Neural cell (in vitro differentiated cells): Measurements from ENCODE around the gene ERICH6. TPM values are rescaled to one million over a fixed set of nuclear protein-coding genes. Genes with fewer than 3 reads are reported as not detected.

Experiments
- H2AFZ ChIP-seq: fragments of 200-600, 300-800 bp; sonication (generic), shearing (Covaris generic); 2 replicates; pipeline ENCODE4 v1.6.0; 2014; ENCODE audit warnings: low read depth, mild to moderate bottlenecking, antibody characterized with exemption, low read length, moderate library complexity
- H3F3A ChIP-seq: fragments of 200-600 bp; shearing (Covaris generic); 2 replicates; pipeline ENCODE4 v1.6.1; 2016; ENCODE audit warnings: mild to moderate bottlenecking, moderate library complexity, mixed read lengths, antibody characterized with exemption, low read length; ENCODE audit not compliant: insufficient read depth, poor library complexity, severe bottlenecking
- H3K27ac ChIP-seq: fragments of 200-600, 300-800 bp; sonication (generic), shearing (Covaris generic); 2 replicates; pipeline ENCODE4 v1.5.1; 2014; ENCODE audit warnings: mild to moderate bottlenecking, low read length, moderate library complexity
- H3K27me3 ChIP-seq: fragments of 300-800, 200-600 bp; sonication (generic), shearing (Covaris generic); 2 replicates; pipeline ENCODE4 v1.6.0; 2014; ENCODE audit warnings: mild to moderate bottlenecking, low read depth, low read length, moderate library complexity; ENCODE audit not compliant: insufficient read depth
- H3K36me3 ChIP-seq: fragments of 300-800, 200-600 bp; sonication (generic), shearing (Covaris generic); 2 replicates; pipeline ENCODE4 v1.5.1; 2014; ENCODE audit warnings: mild to moderate bottlenecking, antibody characterized with exemption, low read length, moderate library complexity; ENCODE audit not compliant: insufficient read depth
- H3K4me2 ChIP-seq: fragments of 300-800, 200-600 bp; sonication (generic), shearing (Covaris generic); 2 replicates; pipeline ENCODE4 v1.6.0; 2014; ENCODE audit warnings: mild to moderate bottlenecking, low read length
- H3K4me3 ChIP-seq: fragments of 300-800, 200-600 bp; sonication (generic), shearing (Covaris generic); 2 replicates; pipeline ENCODE4 v1.5.1; 2014; ENCODE audit warnings: mild to moderate bottlenecking, low read length, moderate library complexity
- H3K79me2 ChIP-seq: fragments of 200-600 bp; shearing (Covaris generic); replicated peaks from 2 replicates; pipeline ENCODE4 v1.6.0; 2014; ENCODE audit warnings: mild to moderate bottlenecking, low read length, moderate library complexity; ENCODE audit not compliant: insufficient read depth
- H3K9ac ChIP-seq: fragments of 300-800, 200-600 bp; sonication (generic), shearing (Covaris generic); 2 replicates; pipeline ENCODE4 v1.6.1; 2016; ENCODE audit warnings: mild to moderate bottlenecking, low read length, mixed read lengths
- H3K9me2 ChIP-seq: fragments of 200-600 bp; shearing (Covaris generic); 2 replicates; pipeline ENCODE4 v1.6.1; 2016; ENCODE audit warnings: mild to moderate bottlenecking, low read length, mixed read lengths; ENCODE audit not compliant: insufficient read depth
- H3K9me3 ChIP-seq: fragments of 200-600, 300-800 bp; sonication (generic), shearing (Covaris generic); 2 replicates; pipeline ENCODE4 v1.6.1; 2016; ENCODE audit warnings: mild to moderate bottlenecking, mixed run types, low read length, moderate library complexity, mixed read lengths
- H4K20me1 ChIP-seq: fragments of 200-600 bp; shearing (Covaris generic); 2 replicates; pipeline ENCODE4 v1.6.1; 2016; ENCODE audit warnings: mild to moderate bottlenecking, mixed run types; ENCODE audit not compliant: insufficient read depth
- CTCF ChIP-seq: fragments of 450-650 bp; IDR thresholded peaks from 2 replicates; pipeline ENCODE4 v1.5.1; 2014; ENCODE audit warnings: antibody characterized with exemption, mild to moderate bottlenecking, moderate library complexity; ENCODE audit not compliant: poor library complexity, severe bottlenecking
- EP300 ChIP-seq: fragments of 450-650 bp; conservative IDR thresholded peaks from 2 replicates; pipeline ENCODE4 v1.6.1; 2014; ENCODE audit warnings: antibody characterized with exemption, mild to moderate bottlenecking, moderate library complexity; ENCODE audit not compliant: poor library complexity, severe bottlenecking
- EZH2 ChIP-seq: fragments of 200-600, 300-800 bp; shearing (Covaris generic), sonication (generic); IDR thresholded peaks from 2 replicates; pipeline ENCODE4 v1.6.1; 2014; ENCODE audit warnings: antibody characterized with exemption, low read length, borderline replicate concordance, mild to moderate bottlenecking; ENCODE audit not compliant: insufficient read depth, poor library complexity, severe bottlenecking
- MXI1 ChIP-seq: fragments of 450-650 bp; conservative IDR thresholded peaks from 2 replicates; pipeline ENCODE4 v1.6.1; 2014; ENCODE audit warnings: antibody characterized with exemption, mild to moderate bottlenecking; ENCODE audit not compliant: poor library complexity, severe bottlenecking
- POLR2AphosphoS5 ChIP-seq: IDR thresholded peaks from 2 replicates; pipeline ENCODE4 v1.6.1; 2012
- RAD21 ChIP-seq: fragments of 450-650 bp; conservative IDR thresholded peaks from 2 replicates; pipeline ENCODE4 v1.6.1; 2014; ENCODE audit warnings: antibody characterized with exemption, mild to moderate bottlenecking, moderate library complexity
- REST ChIP-seq: IDR thresholded peaks from 2 replicates; pipeline ENCODE4 v1.6.1; 2012; ENCODE audit warnings: borderline replicate concordance
- SMC3 ChIP-seq: fragments of 450-650 bp; conservative IDR thresholded peaks from 2 replicates; pipeline ENCODE4 v1.6.1; 2014; ENCODE audit warnings: antibody characterized with exemption, mild to moderate bottlenecking, moderate library complexity; ENCODE audit not compliant: poor library complexity
- TAF1 ChIP-seq: IDR thresholded peaks from 2 replicates; pipeline ENCODE4 v1.6.1; 2012; ENCODE audit warnings: low read depth
- polyA plus RNA-seq: library from polyadenylated mRNA; depleted of rRNA; stranded (reverse); fragments of >200 nt; gene quantifications from 2 replicates; pipeline ENCODE4 v1.2.3, GENCODE V29; 2014

The ERICH6 gene
- polyA plus RNA-seq, 1 donor from 2014 or later = not detected

- Histone ChIP-seq H2AFZ (no peak overlapping the region), H3K9ac (no peak overlapping the region), H3K27ac (no peak overlapping the region), H3K4me3 (no peak overlapping the region), H3K9me3 (no peaks in the 10 kb centered on the region), H3F3A (no peaks in the 10 kb centered on the region), H3K79me2 (no peaks in the 10 kb centered on the region), H3K36me3 (no peaks in the 10 kb centered on the region), H3K27me3 (no peaks in the 10 kb centered on the region), H4K20me1 (no peaks in the 10 kb centered on the region), H3K4me2 (no peak overlapping the region), H3K9me2 (no peaks in the 10 kb centered on the region)
- no peak for TF ChIP-seq EP300
- no peak for TF ChIP-seq TAF1
Measured at GRCh38 chr3:150744041-150744918, 40.6 kb upstream of the ERICH6 start.

GRCh38 chr3:150743508-150743907 is 39.8 kb upstream of the ERICH6 start:
- H2AFZ ChIP-seq = no peak overlapping the region
- H3K36me3 ChIP-seq = no peaks in the 10 kb centered on the region
- H3K79me2 ChIP-seq = no peaks in the 10 kb centered on the region
- H3K27ac ChIP-seq = no peak overlapping the region
- no peaks in the 10 kb centered on the region for H4K20me1 ChIP-seq
- TF ChIP-seq POLR2AphosphoS5 (no peak), REST (no peak), RAD21 (no peak), SMC3 (no peak)
- no peak overlapping the region for H3K4me2 ChIP-seq
- no peak overlapping the region for H3K4me3 ChIP-seq
- H3K9me3 ChIP-seq = no peaks in the 10 kb centered on the region
- H3K9me2 ChIP-seq = no peaks in the 10 kb centered on the region
- no peaks in the 10 kb centered on the region for H3F3A ChIP-seq
- H3K27me3 ChIP-seq = no peaks in the 10 kb centered on the region
- no peak overlapping the region for H3K9ac ChIP-seq

GRCh38 chr3:150742679-150743078 is 39.0 kb upstream of the ERICH6 start:
- Histone ChIP-seq H3K9me3 (no peaks in the 10 kb centered on the region), H3K36me3 (no peaks in the 10 kb centered on the region), H2AFZ (no peak overlapping the region), H3K4me3 (no peak overlapping the region), H4K20me1 (no peaks in the 10 kb centered on the region), H3K27me3 (no peaks in the 10 kb centered on the region), H3K9ac (no peak overlapping the region), H3F3A (no peaks in the 10 kb centered on the region), H3K27ac (no peak overlapping the region), H3K9me2 (no peaks in the 10 kb centered on the region), H3K4me2 (no peak overlapping the region), H3K79me2 (no peaks in the 10 kb centered on the region)
- no peak for TF ChIP-seq POLR2AphosphoS5
- TF ChIP-seq SMC3 = no peak
- no peak for TF ChIP-seq EP300
- no peak for TF ChIP-seq TAF1
- no peak for TF ChIP-seq EZH2
- TF ChIP-seq REST = no peak
- no peak for TF ChIP-seq MXI1
- TF ChIP-seq RAD21 = no peak
- no peak for TF ChIP-seq CTCF
